Prostate gland (tissue), 2 donors: Measurements from ENCODE around the gene DPP10.

Source experiments
- POLR2A ChIP-seq: fragments of 450-650 bp; IDR thresholded peaks from one replicate; pipeline ENCODE4 v1.6.1; 2016; ENCODE audit warnings: antibody characterized with exemption, mild to moderate bottlenecking
- POLR2AphosphoS5 ChIP-seq: sonication (generic); formaldehyde crosslinking; IDR thresholded peaks from one replicate; pipeline ENCODE4 v1.6.1; 2017; ENCODE audit warnings: antibody characterized with exemption
- TF ChIP-seq, protein P1 (sequence below), 4 experiments: fragments of 200-600 bp in 2 of 4; fragments of 450-650 bp in 2 of 4; sonication (generic) in 2 of 4; IDR thresholded peaks; 1 replicate in 3 of 4; 2 replicates in 1 of 4; pipeline ENCODE4 v1.5.1; 2016 to 2019; ENCODE audit warnings: antibody characterized with exemption in 4 of 4, mild to moderate bottlenecking in 2 of 4, moderate library complexity in 2 of 4

DNA sequence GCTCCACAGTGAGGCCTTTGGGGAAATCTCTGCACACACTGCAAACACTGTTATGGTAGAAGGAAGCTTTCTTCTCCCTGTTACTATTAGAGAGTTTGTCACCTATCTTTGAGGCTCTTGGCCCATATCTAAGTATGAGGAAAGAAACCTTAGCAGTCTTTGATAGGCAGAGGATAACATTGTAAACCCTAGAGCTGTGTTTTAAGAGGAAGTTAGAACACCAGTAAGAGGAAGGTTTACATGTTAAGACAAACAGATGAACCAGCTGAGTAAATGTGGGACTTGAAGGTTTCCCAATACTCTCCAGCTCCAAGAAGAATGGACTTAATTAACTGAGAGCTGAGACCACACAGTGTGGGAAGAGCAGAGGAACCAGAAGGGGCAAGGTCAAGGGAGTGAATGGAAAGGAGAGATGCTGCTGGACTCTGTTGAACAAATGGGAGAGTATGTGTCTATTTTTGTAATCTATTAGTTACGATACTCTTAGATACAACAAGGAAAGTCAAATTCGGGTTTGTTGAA is 257.0 kb downstream of the DPP10 start:
- TF ChIP-seq, protein P1, sequence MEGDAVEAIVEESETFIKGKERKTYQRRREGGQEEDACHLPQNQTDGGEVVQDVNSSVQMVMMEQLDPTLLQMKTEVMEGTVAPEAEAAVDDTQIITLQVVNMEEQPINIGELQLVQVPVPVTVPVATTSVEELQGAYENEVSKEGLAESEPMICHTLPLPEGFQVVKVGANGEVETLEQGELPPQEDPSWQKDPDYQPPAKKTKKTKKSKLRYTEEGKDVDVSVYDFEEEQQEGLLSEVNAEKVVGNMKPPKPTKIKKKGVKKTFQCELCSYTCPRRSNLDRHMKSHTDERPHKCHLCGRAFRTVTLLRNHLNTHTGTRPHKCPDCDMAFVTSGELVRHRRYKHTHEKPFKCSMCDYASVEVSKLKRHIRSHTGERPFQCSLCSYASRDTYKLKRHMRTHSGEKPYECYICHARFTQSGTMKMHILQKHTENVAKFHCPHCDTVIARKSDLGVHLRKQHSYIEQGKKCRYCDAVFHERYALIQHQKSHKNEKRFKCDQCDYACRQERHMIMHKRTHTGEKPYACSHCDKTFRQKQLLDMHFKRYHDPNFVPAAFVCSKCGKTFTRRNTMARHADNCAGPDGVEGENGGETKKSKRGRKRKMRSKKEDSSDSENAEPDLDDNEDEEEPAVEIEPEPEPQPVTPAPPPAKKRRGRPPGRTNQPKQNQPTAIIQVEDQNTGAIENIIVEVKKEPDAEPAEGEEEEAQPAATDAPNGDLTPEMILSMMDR (IDR thresholded peaks at IDR 0.05), result no peak
- TF ChIP-seq POLR2A (no peak), POLR2AphosphoS5 (no peak)
